CD4-positive, alpha-beta T cell (primary cell): Measurements from ENCODE around the gene RMDN2. TPM values are rescaled to one million over a fixed set of nuclear protein-coding genes. Genes with fewer than 3 reads are reported as not detected.

Experiments used
- ATAC-seq: fragments of 200-7000 bp; cut with Tn5 transposase; one replicate; pipeline ENCODE4 v1.10.0; 2022; ENCODE audit warnings: mild to moderate bottlenecking; ENCODE audit not compliant: poor library complexity
- CTCF ChIA-PET: fragments of 350-600 bp; sonication (Branson Sonifier 250); formaldehyde crosslinking; loops from one replicate; lab custom pipeline; 2021; ENCODE audit warnings: antibody characterized with exemption, inconsistent platforms; lab: Charles Lee
- POLR2A ChIA-PET: fragments of 350-600 bp; sonication (Branson Sonifier 250); formaldehyde crosslinking; loops from one replicate; lab custom pipeline; 2021; ENCODE audit warnings: antibody characterized with exemption, inconsistent platforms; lab: Charles Lee
- DNase-seq, 14 experiments: peaks; one replicate each; pipeline ENCODE4 v3.0.0-alpha.2; 2013 to 2020; ENCODE audit warnings: mixed read lengths in 2 of 14
- H3K27ac ChIP-seq, 2 donors: one replicate each; pipeline versions ENCODE4 v1.5.1 to v1.7.0; 2013; ENCODE audit warnings: low read length in 2 of 2, low read depth in 1 of 2, mild to moderate bottlenecking in 1 of 2
- H3K27me3 ChIP-seq, 2 experiments: 1 replicate in 1 of 2; 2 replicates in 1 of 2; pipeline versions ENCODE4 v1.6.1 to v1.7.0; 2013; ENCODE audit warnings: low read length in 2 of 2, control low read depth in 1 of 2, mild to moderate bottlenecking in 1 of 2, moderate library complexity in 1 of 2; ENCODE audit not compliant: insufficient read depth in 2 of 2, control insufficient read depth in 1 of 2
- H3K36me3 ChIP-seq: one replicate; pipeline ENCODE4 v1.6.1; 2013; ENCODE audit warnings: low read length, control low read depth; ENCODE audit not compliant: insufficient read depth
- H3K4me1 ChIP-seq: one replicate; pipeline ENCODE4 v1.6.1; 2013; ENCODE audit warnings: low read length, control low read depth; ENCODE audit not compliant: insufficient read depth
- H3K4me3 ChIP-seq: one replicate; pipeline ENCODE4 v1.5.1; 2013; ENCODE audit warnings: mild to moderate bottlenecking, low read length, moderate library complexity
- H3K9me3 ChIP-seq, 2 experiments: 1 replicate in 1 of 2; 2 replicates in 1 of 2; pipeline versions ENCODE4 v1.6.1 to v1.7.0; 2013; ENCODE audit warnings: low read length in 2 of 2, mild to moderate bottlenecking in 2 of 2, control low read depth in 1 of 2, moderate library complexity in 1 of 2; ENCODE audit not compliant: control insufficient read depth in 1 of 2, insufficient read depth in 1 of 2
- H3K27ac Mint-ChIP-seq: one replicate; pipeline ENCODE4 v1.8.0; 2020; ENCODE audit warnings: mixed read lengths
- H3K27me3 Mint-ChIP-seq: one replicate; pipeline ENCODE4 v1.8.0; 2021; ENCODE audit warnings: mixed read lengths
- H3K36me3 Mint-ChIP-seq: one replicate; pipeline ENCODE4 v1.8.0; 2021; ENCODE audit warnings: low read depth, mixed read lengths
- H3K4me1 Mint-ChIP-seq: one replicate; pipeline ENCODE4 v1.8.0; 2021; ENCODE audit warnings: low read depth, mixed read lengths
- H3K4me3 Mint-ChIP-seq: one replicate; pipeline ENCODE4 v1.8.0; 2020; ENCODE audit warnings: mild to moderate bottlenecking, mixed read lengths
- H3K9me3 Mint-ChIP-seq: one replicate; pipeline ENCODE4 v1.8.0; 2020; ENCODE audit warnings: mixed read lengths
- intact Hi-C, 2 experiments: fragments of 100-400 bp; cut with DNase I in 1 of 2; cut with micrococcal nuclease in 1 of 2; formaldehyde crosslinking; loops; one replicate each; pipeline versions ENCODE4 v1.15.1 to v1.9.0; 2023 to 2025; cut with DNase I, micrococcal nuclease
- total RNA-seq, 174 experiments: library from RNA in 2 of 174; stranded (reverse) in 2 of 174; gene quantifications; one replicate each; pipeline ENCODE4 v1.2.3 and lab custom pipeline; 2021 to 2026
- TF ChIP-seq, protein P1 (sequence below): fragments of 200-600 bp; IDR thresholded peaks from one replicate; pipeline ENCODE4 v1.8.0; 2022; ENCODE audit warnings: antibody characterized with exemption, mild to moderate bottlenecking

The RMDN2 gene
- total RNA-seq, 2 experiments from 2014 or later = 2.4 to 3.3 TPM

DNA sequence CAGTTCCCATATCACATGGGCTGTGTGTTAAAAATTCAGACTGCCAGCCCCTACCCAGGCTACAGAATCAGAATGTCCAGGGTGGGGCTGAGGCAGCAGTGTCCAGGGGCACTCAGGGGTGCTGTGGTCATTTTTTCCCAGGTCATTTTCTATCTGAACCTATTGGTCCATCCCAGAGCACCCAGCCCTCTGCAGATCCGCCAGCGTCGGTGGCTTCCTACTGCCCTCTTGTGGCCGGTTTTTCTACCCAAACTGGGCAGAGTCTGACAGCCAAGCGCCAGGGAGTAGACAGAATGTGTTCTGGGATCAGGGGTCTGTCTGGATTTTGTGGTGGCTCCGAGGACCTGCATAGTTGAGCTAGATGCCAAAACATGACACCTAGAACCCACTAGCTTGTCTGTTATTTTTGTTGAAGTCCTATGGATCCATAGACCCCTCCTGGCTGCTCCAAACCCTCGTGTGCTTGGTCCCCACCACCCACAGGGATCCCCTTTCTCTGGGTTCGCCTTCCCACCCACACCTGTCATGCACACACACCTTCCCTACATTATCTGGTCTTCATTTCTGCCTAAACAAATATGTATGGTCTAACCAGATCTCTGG is 34.1 kb upstream of the RMDN2 start:
- H3K27me3 ChIP-seq = peaks cover 0 to 4% of the 10 kb centered on the region in 2 experiments
- peak; percentile 65 for ATAC-seq
- peaks cover 40% of the 10 kb centered on the region for H3K4me1 ChIP-seq
- no peaks in the 10 kb centered on the region for H3K36me3 ChIP-seq
- TF ChIP-seq, protein P1, sequence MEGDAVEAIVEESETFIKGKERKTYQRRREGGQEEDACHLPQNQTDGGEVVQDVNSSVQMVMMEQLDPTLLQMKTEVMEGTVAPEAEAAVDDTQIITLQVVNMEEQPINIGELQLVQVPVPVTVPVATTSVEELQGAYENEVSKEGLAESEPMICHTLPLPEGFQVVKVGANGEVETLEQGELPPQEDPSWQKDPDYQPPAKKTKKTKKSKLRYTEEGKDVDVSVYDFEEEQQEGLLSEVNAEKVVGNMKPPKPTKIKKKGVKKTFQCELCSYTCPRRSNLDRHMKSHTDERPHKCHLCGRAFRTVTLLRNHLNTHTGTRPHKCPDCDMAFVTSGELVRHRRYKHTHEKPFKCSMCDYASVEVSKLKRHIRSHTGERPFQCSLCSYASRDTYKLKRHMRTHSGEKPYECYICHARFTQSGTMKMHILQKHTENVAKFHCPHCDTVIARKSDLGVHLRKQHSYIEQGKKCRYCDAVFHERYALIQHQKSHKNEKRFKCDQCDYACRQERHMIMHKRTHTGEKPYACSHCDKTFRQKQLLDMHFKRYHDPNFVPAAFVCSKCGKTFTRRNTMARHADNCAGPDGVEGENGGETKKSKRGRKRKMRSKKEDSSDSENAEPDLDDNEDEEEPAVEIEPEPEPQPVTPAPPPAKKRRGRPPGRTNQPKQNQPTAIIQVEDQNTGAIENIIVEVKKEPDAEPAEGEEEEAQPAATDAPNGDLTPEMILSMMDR = peak; percentile 79
- CTCF ChIA-PET = interaction anchor here (0.8 to 1.9 kb wide), 2 partner anchors 368 to 495 kb away, joined by 3 to 4 read pairs; no protein-coding TSS in a partner anchor
- Mint-ChIP-seq H3K36me3 (no peaks in the 10 kb centered on the region), H3K27ac (no peak overlapping the region), H3K4me3 (no peak overlapping the region), H3K4me1 (peaks cover 51% of the 10 kb centered on the region), H3K27me3 (peaks cover 2% of the 10 kb centered on the region), H3K9me3 (no peaks in the 10 kb centered on the region)
- POLR2A ChIA-PET = interaction anchor here (1.3 kb wide), 1 partner anchor 34 kb away, joined by 3 read pairs; the partner anchor contains the start of gene RMDN2
- intact Hi-C loops = loop anchor here (5.0 to 10.0 kb wide), 3 partner anchors 384 to 614 kb away; no protein-coding TSS in a partner anchor
- no peak overlapping the region for H3K4me3 ChIP-seq
- DNase-seq = peak; percentile 39 to 78 (median 57)
- H3K27ac ChIP-seq = no peak overlapping the region
- H3K9me3 ChIP-seq = no peaks in the 10 kb centered on the region

DNA sequence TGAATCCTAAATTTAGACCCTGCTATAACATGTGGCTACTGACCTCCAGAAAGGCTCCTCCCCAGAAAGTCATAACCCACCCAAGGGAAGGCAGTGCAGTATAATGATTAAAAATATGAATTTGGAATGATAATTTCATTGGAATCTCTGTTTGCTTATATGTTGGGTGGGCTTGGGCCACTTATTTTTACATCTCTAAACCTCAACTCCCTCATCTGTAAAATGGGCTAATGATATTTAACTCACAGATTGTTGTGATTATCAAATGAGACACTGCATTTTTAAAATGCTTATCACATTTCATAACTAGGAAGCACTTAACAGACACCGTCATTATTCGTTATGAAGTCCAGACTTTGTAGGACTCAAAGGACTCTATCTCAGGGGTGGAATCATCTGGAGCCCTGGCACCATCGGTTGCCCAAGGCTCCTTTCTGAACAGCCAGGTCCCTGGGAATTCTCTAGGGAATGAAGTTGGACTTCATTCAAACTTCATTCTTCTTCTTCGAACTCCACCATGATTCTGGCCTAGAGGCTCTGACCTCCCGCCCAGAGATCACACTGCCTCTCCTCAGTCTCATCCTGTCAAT is 33.1 kb upstream of the RMDN2 start:
- Histone ChIP-seq H3K27ac (no peak overlapping the region), H3K4me1 (peaks cover 40% of the 10 kb centered on the region), H3K36me3 (no peaks in the 10 kb centered on the region), H3K27me3 (peaks cover 0 to 4% of the 10 kb centered on the region in 2 experiments), H3K9me3 (no peaks in the 10 kb centered on the region), H3K4me3 (no peak overlapping the region)
- Mint-ChIP-seq H3K27me3 (no peaks in the 10 kb centered on the region), H3K4me3 (peak overlapping the region; percentile 13), H3K9me3 (no peaks in the 10 kb centered on the region), H3K36me3 (no peaks in the 10 kb centered on the region), H3K27ac (peak overlapping the region; percentile 2), H3K4me1 (peaks cover 42% of the 10 kb centered on the region)
- ChIA-PET POLR2A (interaction anchor here (1.3 kb wide), 1 partner anchor 33 kb away, joined by 3 read pairs; the partner anchor contains the start of gene RMDN2), CTCF (interaction anchor here (1.9 kb wide), 1 partner anchor 496 kb away, joined by 4 read pairs; no protein-coding TSS in a partner anchor)
- DNase-seq (no peak), ATAC-seq (no peak)
- TF ChIP-seq, protein P1 = no peak
- intact Hi-C loops = loop anchor here (5.0 to 10.0 kb wide), 3 partner anchors 383 to 613 kb away; no protein-coding TSS in a partner anchor

DNA sequence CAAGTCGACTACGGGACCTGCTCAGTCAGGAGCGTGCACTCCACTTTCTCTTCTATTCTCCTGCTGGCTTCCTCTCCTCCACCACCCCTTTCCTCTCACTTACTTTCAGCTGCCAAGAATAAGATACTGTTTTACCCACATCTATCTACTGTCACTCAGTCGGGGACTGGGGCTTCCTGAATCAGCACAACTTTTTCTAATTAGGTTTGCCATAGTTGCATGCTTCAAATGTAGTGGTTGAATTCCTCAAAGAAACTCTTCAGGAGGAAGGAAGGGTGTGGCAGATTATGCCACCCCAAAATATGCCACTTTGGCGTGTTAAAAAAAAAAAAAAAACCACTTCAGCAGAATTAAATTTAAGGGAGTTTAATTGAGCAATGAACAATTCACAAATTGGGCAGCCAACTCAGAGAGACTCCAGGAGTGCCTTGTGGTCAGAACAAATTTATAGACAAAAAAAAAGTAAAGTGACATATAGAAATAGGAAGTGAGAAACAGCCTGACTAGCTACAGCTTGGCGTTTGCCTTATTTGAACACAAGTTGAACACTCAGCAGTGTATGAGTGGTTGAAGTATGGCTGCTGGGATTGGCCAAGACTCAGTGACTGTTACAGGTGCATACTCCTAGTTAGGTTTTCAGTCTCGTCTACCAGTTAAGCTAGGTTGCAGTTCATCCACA is 32.5 kb upstream of the RMDN2 start:
- peak overlapping the region; percentile 24 for H3K27ac Mint-ChIP-seq
- intact Hi-C loops = loop anchor here (5.0 to 10.0 kb wide), 3 partner anchors 382 to 612 kb away; no protein-coding TSS in a partner anchor
- Histone ChIP-seq H3K9me3 (no peaks in the 10 kb centered on the region), H3K27ac (no peak overlapping the region), H3K27me3 (peaks cover 0 to 4% of the 10 kb centered on the region in 2 experiments), H3K36me3 (no peaks in the 10 kb centered on the region), H3K4me3 (no peak overlapping the region), H3K4me1 (peaks cover 40% of the 10 kb centered on the region)
- H3K36me3 Mint-ChIP-seq = no peaks in the 10 kb centered on the region
- ATAC-seq (peak; percentile 60), DNase-seq (peak in 4 of 14 experiments; percentile 28 to 46 (median 36))
- H3K27me3 Mint-ChIP-seq = no peaks in the 10 kb centered on the region
- peaks cover 42% of the 10 kb centered on the region for H3K4me1 Mint-ChIP-seq
- H3K4me3 Mint-ChIP-seq = peak overlapping the region; percentile 13
- TF ChIP-seq, protein P1 = no peak
- no peaks in the 10 kb centered on the region for H3K9me3 Mint-ChIP-seq
- ChIA-PET CTCF (no interaction called here), POLR2A (interaction anchor here (0.6 kb wide), 1 partner anchor 40 kb away, joined by 4 read pairs; no protein-coding TSS in a partner anchor)
